Measurements from ENCODE around the gene FRAS1.
"Not testable (repeated sequence)": the region's sequence is repeated elsewhere in the genome, so short reads cannot be mapped to it uniquely, and the experiment has no call there.

Gene FRAS1

GRCh38 chr4:78058591-78059523 is 1.7 kb downstream of the FRAS1 start:
- no peak for DNase-seq (ENCODE audit: low read depth in 1 of 2, low spot score in 1 of 2)

- no peak for DNase-seq (ENCODE audit: low read depth in 1 of 2, low spot score in 1 of 2)
These were observed 2.4 kb downstream of the FRAS1 start for GRCh38 chr4:78059524-78059889.

- DNase-seq (ENCODE audit: low read depth in 1 of 2, low spot score in 1 of 2), result no peak
These were observed 2.8 kb downstream of the FRAS1 start for GRCh38 chr4:78059938-78060337.

GRCh38 chr4:78061939-78062570 is 4.9 kb downstream of the FRAS1 start:
- DNase-seq (ENCODE audit: low read depth in 1 of 2, low spot score in 1 of 2), result no peak

- no peak for DNase-seq (ENCODE audit: low read depth in 1 of 2, low spot score in 1 of 2)
These were observed 8.5 kb downstream of the FRAS1 start for GRCh38 chr4:78065508-78066192.

- DNase-seq (ENCODE audit: low read depth in 1 of 2, low spot score in 1 of 2), result no peak
These were observed 11.4 kb downstream of the FRAS1 start for GRCh38 chr4:78068481-78068880.

- no peak for DNase-seq (ENCODE audit: low read depth in 1 of 2, low spot score in 1 of 2)
These were observed 12.2 kb downstream of the FRAS1 start for GRCh38 chr4:78069319-78069718.

GRCh38 chr4:78069859-78070258 is 12.7 kb downstream of the FRAS1 start:
- DNase-seq (ENCODE audit: low read depth in 1 of 2, low spot score in 1 of 2), result no peak

- no peak for DNase-seq (ENCODE audit: low read depth in 1 of 2, low spot score in 1 of 2)
These were observed 13.7 kb downstream of the FRAS1 start for GRCh38 chr4:78070731-78071282.

- no peak for DNase-seq (ENCODE audit: low read depth in 1 of 2, low spot score in 1 of 2)
These were observed 17.6 kb downstream of the FRAS1 start for GRCh38 chr4:78074759-78075158.

- no peak for DNase-seq (ENCODE audit: low read depth in 1 of 2, low spot score in 1 of 2)
These were observed 18.9 kb downstream of the FRAS1 start for GRCh38 chr4:78075986-78076385.

GRCh38 chr4:78078101-78078500 is 21.0 kb downstream of the FRAS1 start:
- no peak for DNase-seq (ENCODE audit: low read depth in 1 of 2, low spot score in 1 of 2)

GRCh38 chr4:78079726-78080430 is 22.8 kb downstream of the FRAS1 start:
- no peak for DNase-seq (ENCODE audit: low read depth in 1 of 2, low spot score in 1 of 2)

- DNase-seq (ENCODE audit: low read depth in 1 of 2, low spot score in 1 of 2), result no peak
These were observed 24.4 kb downstream of the FRAS1 start for GRCh38 chr4:78081541-78081940.

GRCh38 chr4:78083035-78083434 is 25.9 kb downstream of the FRAS1 start:
- no peak for DNase-seq (ENCODE audit: low read depth in 1 of 2, low spot score in 1 of 2)

GRCh38 chr4:78091534-78091933 is 34.4 kb downstream of the FRAS1 start:
- no peak for DNase-seq (ENCODE audit: low read depth in 1 of 2, low spot score in 1 of 2)

GRCh38 chr4:78092350-78092749 is 35.2 kb downstream of the FRAS1 start:
- not testable (repeated sequence) for DNase-seq (ENCODE audit: low read depth in 1 of 2, low spot score in 1 of 2)

- DNase-seq (ENCODE audit: low read depth in 1 of 2, low spot score in 1 of 2), result no peak
These were observed 35.7 kb downstream of the FRAS1 start for GRCh38 chr4:78092850-78093249.

GRCh38 chr4:78095081-78095480 is 38.0 kb downstream of the FRAS1 start:
- DNase-seq (ENCODE audit: low read depth in 1 of 2, low spot score in 1 of 2), result no peak

GRCh38 chr4:78099058-78099457 is 41.9 kb downstream of the FRAS1 start:
- no peak for DNase-seq (ENCODE audit: low read depth in 1 of 2, low spot score in 1 of 2)

GRCh38 chr4:78100060-78100459 is 42.9 kb downstream of the FRAS1 start:
- no peak for DNase-seq (ENCODE audit: low read depth in 1 of 2, low spot score in 1 of 2)
